ENCODE data around the gene DLGAP1. TPM values are rescaled to one million over a fixed set of nuclear protein-coding genes. Genes with fewer than 3 reads are reported as not detected.

DLGAP1 gene
- polyA plus RNA-seq, 4 donors = 0.22 to 0.47 TPM; not detected in 2

GRCh38 chr18:3447895-3448837 is 1006.9 kb downstream of the DLGAP1 start:
- 0% methylated on average over 62 to 63 of the region's 63 CpGs for WGBS, 3 donors
- H3K36me3 ChIP-seq (ENCODE audit: control insufficient read depth in 3 of 3, insufficient read depth in 2 of 3, low read depth in 1 of 3, low read length in 3 of 3) = no peaks in the 10 kb centered on the region
- FAIRE-seq (no peak), DNase-seq (peak; percentile 96 to 99)
- no peaks in the 10 kb centered on the region for H3K9me3 ChIP-seq (ENCODE audit: control insufficient read depth in 2 of 2, insufficient read depth in 1 of 2, low read depth in 1 of 2, low read length in 1 of 2)
- no peaks in the 10 kb centered on the region for H3K27me3 ChIP-seq (ENCODE audit: control insufficient read depth in 3 of 3, insufficient read depth in 3 of 3, low read length in 3 of 3)
- H3K27ac ChIP-seq (ENCODE audit: low read depth in 1 of 3, low read length in 2 of 3) = peak overlapping the region; percentile 81 to 100 (median 92)
- H3K4me1 ChIP-seq (ENCODE audit: control insufficient read depth in 3 of 3, insufficient read depth in 2 of 3, low read depth in 1 of 3, low read length in 2 of 3) = peaks cover 0 to 13% (median 0%) of the 10 kb centered on the region in 3 donors
- H3K4me3 ChIP-seq (ENCODE audit: low read depth in 1 of 3, low read length in 3 of 3) = peak overlapping the region; percentile 74 to 94 (median 80)

DNA sequence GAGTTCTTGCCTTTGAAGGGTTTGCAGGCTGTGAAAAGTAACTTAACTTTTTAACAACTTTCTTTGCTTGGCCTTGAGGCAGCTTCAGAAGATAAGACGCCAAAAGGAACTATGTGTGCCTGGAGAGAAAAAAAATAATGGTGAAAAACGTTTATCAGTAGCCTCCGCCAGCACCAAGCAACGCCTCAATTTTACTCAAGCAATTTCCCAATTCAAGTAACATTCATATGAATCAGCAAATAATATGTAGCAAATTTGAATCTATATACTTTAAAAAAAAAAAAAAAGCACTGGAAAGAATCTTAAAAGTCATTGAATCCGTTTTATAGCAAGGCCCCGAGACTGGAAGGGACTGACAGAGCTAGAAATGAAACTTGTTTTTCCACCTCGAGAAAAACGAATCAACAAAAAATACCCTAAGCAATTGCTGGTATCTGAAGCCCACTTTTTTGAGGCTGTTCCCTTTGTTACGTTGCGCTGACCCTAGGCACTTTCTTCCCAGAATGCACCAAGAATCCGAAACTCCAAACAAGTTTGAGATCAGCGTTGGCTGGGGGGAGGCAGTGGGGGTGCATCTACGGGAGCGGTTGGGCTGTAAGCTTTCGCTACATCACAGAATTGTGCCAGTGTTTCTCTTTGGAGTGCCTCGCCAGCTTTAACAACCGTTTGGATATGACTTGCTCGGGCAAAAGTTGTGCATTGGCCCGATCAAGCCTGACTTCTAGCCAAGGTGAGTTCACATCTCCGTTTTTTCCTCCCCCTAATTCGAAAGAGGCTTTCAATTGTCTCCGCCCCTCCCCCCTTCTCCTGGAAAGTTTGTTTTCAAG is 1007.8 kb downstream of the DLGAP1 start:
- 3 to 8% (median 7%) methylated on average over 22 of the region's 22 CpGs for WGBS, 3 donors
- no peak for FAIRE-seq

More for the DNA sequence above, 1007.8 kb downstream of the DLGAP1 start:
- no peaks in the 10 kb centered on the region for H3K27me3 ChIP-seq (ENCODE audit: control insufficient read depth in 3 of 3, insufficient read depth in 3 of 3, low read length in 3 of 3)
- peaks cover 0 to 13% (median 0%) of the 10 kb centered on the region in 3 donors for H3K4me1 ChIP-seq (ENCODE audit: control insufficient read depth in 3 of 3, insufficient read depth in 2 of 3, low read depth in 1 of 3, low read length in 2 of 3)
- H3K9me3 ChIP-seq (ENCODE audit: control insufficient read depth in 2 of 2, insufficient read depth in 1 of 2, low read depth in 1 of 2, low read length in 1 of 2) = no peaks in the 10 kb centered on the region
- H3K36me3 ChIP-seq (ENCODE audit: control insufficient read depth in 3 of 3, insufficient read depth in 2 of 3, low read depth in 1 of 3, low read length in 3 of 3) = no peaks in the 10 kb centered on the region
- DNase-seq = peak; percentile 20 to 80
- H3K4me3 ChIP-seq (ENCODE audit: low read depth in 1 of 3, low read length in 3 of 3) = peak overlapping the region; percentile 14 to 94 (median 80)
- H3K27ac ChIP-seq (ENCODE audit: low read depth in 1 of 3, low read length in 2 of 3) = peak overlapping the region; percentile 81 to 100 (median 92)
